PFSK-1 (cell line): Measurements from ENCODE around the gene CLSTN1.

Experiments used
- POLR2AphosphoS5 ChIP-seq: IDR thresholded peaks from 2 replicates; pipeline ENCODE4 v1.6.1; 2012; ENCODE audit warnings: low read depth, mild to moderate bottlenecking, control low read depth, low read length, moderate library complexity
- REST ChIP-seq, 2 experiments: IDR thresholded peaks; 2 replicates each; pipeline versions ENCODE4 v1.6.1 to v1.8.0; 2011 to 2012; ENCODE audit warnings: low read depth in 2 of 2, low read length in 2 of 2, control low read depth in 1 of 2, inconsistent platforms in 1 of 2, mild to moderate bottlenecking in 1 of 2, moderate library complexity in 1 of 2; ENCODE audit not compliant: insufficient read depth in 1 of 2
- SIN3A ChIP-seq: IDR thresholded peaks from 2 replicates; pipeline ENCODE4 v1.6.1; 2012; ENCODE audit warnings: mild to moderate bottlenecking, low read length, moderate library complexity, borderline replicate concordance; ENCODE audit not compliant: insufficient read depth
- TAF1 ChIP-seq: IDR thresholded peaks from 2 replicates; pipeline ENCODE4 v1.6.1; 2012; ENCODE audit warnings: low read length, control low read depth, borderline replicate concordance; ENCODE audit not compliant: insufficient read depth

GRCh38 chr1:9847269-9847668 is 23.5 kb upstream of the CLSTN1 start:
- TF ChIP-seq POLR2AphosphoS5 (no peak), TAF1 (no peak), SIN3A (no peak), REST (IDR thresholded peaks at IDR 0.05; ENCODE audit: insufficient read depth in 1 of 2, low read depth in 2 of 2, low read length in 2 of 2) (no peak)
